ENCODE results near the gene VASH2. TPM values are rescaled to one million over a fixed set of nuclear protein-coding genes. Genes with fewer than 3 reads are reported as not detected.

The VASH2 gene
- total RNA-seq, 4 donors from 2014 or later, result 0.85 to 1.7 (median 1.1) TPM; not detected in 1

DNA sequence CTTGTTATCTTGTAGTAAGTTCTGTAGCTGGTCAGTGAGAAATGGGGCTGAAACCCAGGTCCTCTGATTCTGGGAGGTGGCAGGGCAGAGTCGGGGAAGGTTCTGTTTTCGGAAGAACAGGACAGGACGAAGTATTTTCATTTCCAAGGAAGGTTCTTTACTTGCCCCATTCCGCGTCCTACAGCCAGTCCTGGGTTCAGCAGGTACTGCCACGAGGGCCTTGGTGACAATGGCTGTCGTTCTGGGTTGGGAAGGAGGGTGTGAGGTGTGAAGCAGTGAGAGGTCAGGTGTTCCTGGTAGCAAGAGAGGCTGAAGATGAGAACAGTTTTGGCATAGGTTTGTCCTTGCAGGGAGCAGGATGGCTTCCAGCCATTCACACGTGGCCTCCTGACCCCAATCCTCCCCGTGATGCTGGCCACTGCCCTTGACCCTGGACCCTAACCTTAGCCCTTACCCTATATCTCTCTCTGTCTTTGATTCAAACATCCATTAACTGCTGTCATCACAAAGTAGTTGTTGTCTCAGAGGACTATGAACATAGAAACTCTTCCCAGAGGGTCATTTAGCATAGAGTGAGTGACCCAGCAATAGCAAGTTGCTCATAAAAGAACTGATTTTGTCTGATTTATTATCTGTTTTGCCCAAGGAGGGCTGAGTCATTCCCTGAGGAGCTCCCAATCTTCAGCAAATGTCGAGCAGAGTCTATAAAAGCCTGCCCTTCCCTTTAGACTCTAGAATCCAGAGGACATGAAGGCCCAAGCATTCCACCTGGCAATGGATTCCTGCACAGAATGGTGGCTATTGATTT is 25.0 kb downstream of the VASH2 start:
- TF ChIP-seq POLR2A (IDR thresholded peaks at IDR 0.05), result no peak
- TF ChIP-seq CTCF (IDR thresholded peaks at IDR 0.05), result no peak
- Histone ChIP-seq H3K4me1 (no peaks in the 10 kb centered on the region), H3K27ac (no peak overlapping the region), H3K27me3 (no peaks in the 10 kb centered on the region), H3K4me3 (no peak overlapping the region), H3K9me3 (no peaks in the 10 kb centered on the region), H3K36me3 (no peaks in the 10 kb centered on the region)
- DNase-seq, result no peak

- Histone ChIP-seq H3K4me1 (peaks cover 0 to 8% (median 0%) of the 10 kb centered on the region in 4 donors), H3K4me3 (no peak overlapping the region), H3K9me3 (no peaks in the 10 kb centered on the region), H3K27me3 (no peaks in the 10 kb centered on the region), H3K27ac (no peak overlapping the region), H3K36me3 (no peaks in the 10 kb centered on the region)
- TF ChIP-seq POLR2A (IDR thresholded peaks at IDR 0.05) (no peak), CTCF (IDR thresholded peaks at IDR 0.05) (no peak)
- no peak for DNase-seq
These were observed 26.2 kb downstream of the VASH2 start for GRCh38 chr1:212976586-212976985.

GRCh38 chr1:212977781-212978645 is 27.7 kb downstream of the VASH2 start:
- H3K27ac ChIP-seq, result no peak overlapping the region
- H3K27me3 ChIP-seq, result no peaks in the 10 kb centered on the region
- H3K36me3 ChIP-seq, result no peaks in the 10 kb centered on the region
- no peaks in the 10 kb centered on the region for H3K9me3 ChIP-seq
- DNase-seq, result no peak
- H3K4me3 ChIP-seq, result no peak overlapping the region
- H3K4me1 ChIP-seq, result peaks cover 0 to 10% (median 0%) of the 10 kb centered on the region in 4 donors
- TF ChIP-seq POLR2A (IDR thresholded peaks at IDR 0.05) (no peak), CTCF (IDR thresholded peaks at IDR 0.05) (no peak)

DNA sequence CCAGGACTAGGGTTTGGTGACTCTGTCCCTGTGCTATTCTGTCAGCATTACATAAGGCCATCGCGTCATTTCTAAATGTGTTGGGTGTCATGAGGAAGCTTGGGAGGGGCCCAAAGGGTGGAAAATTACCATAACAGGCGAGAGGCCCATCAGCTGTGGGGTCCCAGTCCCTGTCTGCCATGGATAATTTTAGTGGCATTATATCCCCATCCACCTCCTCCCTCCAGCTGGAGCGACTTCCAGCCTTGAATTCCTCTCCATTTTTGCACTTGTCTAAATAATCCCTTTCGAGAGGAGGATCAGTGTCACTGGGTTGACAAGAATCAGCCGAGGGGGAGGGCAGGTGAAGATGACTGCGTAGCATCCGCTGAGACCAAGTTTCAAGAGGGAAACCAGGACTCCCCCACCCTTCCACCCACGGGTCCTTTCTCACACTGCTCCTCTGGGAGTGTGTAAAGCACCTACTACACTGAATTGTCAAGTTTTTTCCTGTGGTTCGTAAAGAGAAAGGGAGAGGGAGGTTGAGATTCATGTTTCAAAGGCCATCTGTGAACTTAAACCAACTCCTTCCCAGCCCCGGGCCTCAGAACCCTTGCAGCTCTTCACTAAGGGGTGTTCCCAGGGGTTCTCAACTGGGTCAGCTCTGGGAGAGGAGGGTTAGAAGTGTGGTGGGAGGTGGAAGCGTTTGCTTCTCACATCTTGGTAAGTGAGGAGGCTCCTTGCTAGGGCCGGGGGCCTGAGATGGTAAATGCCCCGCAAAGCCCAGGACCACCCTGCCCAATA is 29.2 kb downstream of the VASH2 start:
- no peaks in the 10 kb centered on the region for H3K9me3 ChIP-seq
- peaks cover 0 to 10% (median 0%) of the 10 kb centered on the region in 4 donors for H3K4me1 ChIP-seq
- H3K4me3 ChIP-seq, result no peak overlapping the region
- H3K36me3 ChIP-seq, result no peaks in the 10 kb centered on the region
- no peak overlapping the region for H3K27ac ChIP-seq
- DNase-seq, result no peak
- TF ChIP-seq CTCF (IDR thresholded peaks at IDR 0.05) (no peak), POLR2A (IDR thresholded peaks at IDR 0.05) (no peak)
- no peaks in the 10 kb centered on the region for H3K27me3 ChIP-seq

GRCh38 chr1:212980123-212980785 is 29.9 kb downstream of the VASH2 start:
- H3K27me3 ChIP-seq, result no peaks in the 10 kb centered on the region
- no peak overlapping the region for H3K4me3 ChIP-seq
- DNase-seq, result no peak
- TF ChIP-seq POLR2A (IDR thresholded peaks at IDR 0.05) (no peak), CTCF (IDR thresholded peaks at IDR 0.05) (no peak)
- H3K27ac ChIP-seq, result no peak overlapping the region
- H3K36me3 ChIP-seq, result no peaks in the 10 kb centered on the region
- no peaks in the 10 kb centered on the region for H3K9me3 ChIP-seq
- peaks cover 0 to 10% (median 0%) of the 10 kb centered on the region in 4 donors for H3K4me1 ChIP-seq

Data from Peyer's patch (tissue), 4 donors.